ENCODE results near the gene PLEKHH1.

- TF ChIP-seq, protein P1, sequence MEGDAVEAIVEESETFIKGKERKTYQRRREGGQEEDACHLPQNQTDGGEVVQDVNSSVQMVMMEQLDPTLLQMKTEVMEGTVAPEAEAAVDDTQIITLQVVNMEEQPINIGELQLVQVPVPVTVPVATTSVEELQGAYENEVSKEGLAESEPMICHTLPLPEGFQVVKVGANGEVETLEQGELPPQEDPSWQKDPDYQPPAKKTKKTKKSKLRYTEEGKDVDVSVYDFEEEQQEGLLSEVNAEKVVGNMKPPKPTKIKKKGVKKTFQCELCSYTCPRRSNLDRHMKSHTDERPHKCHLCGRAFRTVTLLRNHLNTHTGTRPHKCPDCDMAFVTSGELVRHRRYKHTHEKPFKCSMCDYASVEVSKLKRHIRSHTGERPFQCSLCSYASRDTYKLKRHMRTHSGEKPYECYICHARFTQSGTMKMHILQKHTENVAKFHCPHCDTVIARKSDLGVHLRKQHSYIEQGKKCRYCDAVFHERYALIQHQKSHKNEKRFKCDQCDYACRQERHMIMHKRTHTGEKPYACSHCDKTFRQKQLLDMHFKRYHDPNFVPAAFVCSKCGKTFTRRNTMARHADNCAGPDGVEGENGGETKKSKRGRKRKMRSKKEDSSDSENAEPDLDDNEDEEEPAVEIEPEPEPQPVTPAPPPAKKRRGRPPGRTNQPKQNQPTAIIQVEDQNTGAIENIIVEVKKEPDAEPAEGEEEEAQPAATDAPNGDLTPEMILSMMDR (conservative IDR thresholded peaks at IDR 0.05 in 1 of 2, IDR thresholded peaks at IDR 0.05 in 1 of 2; ENCODE audit: extremely low read depth in 1 of 2, insufficient read depth in 1 of 2, low read depth in 1 of 2, low read length in 2 of 2), result no peak
- TF ChIP-seq EZH2 (IDR thresholded peaks at IDR 0.05; ENCODE audit: borderline replicate concordance, low read length), result no peak
Observed at GRCh38 chr14:67508956-67509355, 24.1 kb upstream of the PLEKHH1 start.

Data from mammary epithelial cell (primary cell).